Tibial nerve (tissue), 4 donors: ENCODE measurements around the gene CCDC88A. TPM values are rescaled to one million over a fixed set of nuclear protein-coding genes. Genes with fewer than 3 reads are reported as not detected.

Source experiments
- DNase-seq, 2 donors: peaks; one replicate each; pipeline ENCODE4 v3.0.0-alpha.2; 2019; ENCODE audit warnings: low spot score in 2 of 2
- H3K27ac ChIP-seq, 4 donors: fragments of 200-600 bp; sonication (generic) in 3 of 4; one replicate each; pipeline ENCODE4 v1.5.1; 2017 to 2019; ENCODE audit warnings: mild to moderate bottlenecking in 1 of 4
- H3K27me3 ChIP-seq, 2 donors: fragments of 200-600 bp; sonication (generic) in 1 of 2; one replicate each; pipeline versions ENCODE4 v1.5.1 to v1.6.0; 2017 to 2019
- H3K36me3 ChIP-seq, 3 donors: fragments of 200-600 bp; sonication (generic); one replicate each; pipeline ENCODE4 v1.5.1; 2018 to 2019
- H3K4me1 ChIP-seq, 4 donors: fragments of 200-600 bp; sonication (generic) in 3 of 4; one replicate each; pipeline ENCODE4 v1.5.1; 2017 to 2019
- H3K4me3 ChIP-seq, 4 donors: fragments of 200-600 bp; sonication (generic) in 3 of 4; one replicate each; pipeline ENCODE4 v1.5.1; 2017 to 2019; ENCODE audit warnings: mild to moderate bottlenecking in 1 of 4, moderate library complexity in 1 of 4
- H3K9me3 ChIP-seq, 4 donors: fragments of 200-600 bp; sonication (generic) in 3 of 4; one replicate each; pipeline ENCODE4 v1.5.1; 2017 to 2019
- EP300 ChIP-seq, 2 donors: sonication (generic); formaldehyde crosslinking; IDR thresholded peaks; one replicate each; pipeline ENCODE4 v1.6.1; 2017; ENCODE audit warnings: antibody characterized with exemption in 2 of 2, mild to moderate bottlenecking in 1 of 2
- POLR2A ChIP-seq, 2 donors: fragments of 450-650 bp; IDR thresholded peaks; one replicate each; pipeline ENCODE4 v1.6.1; 2017; ENCODE audit warnings: antibody characterized with exemption in 2 of 2, mild to moderate bottlenecking in 2 of 2, moderate library complexity in 2 of 2
- WGBS, 2 donors: methylation state at CpG; one replicate each; pipeline ENCODE4 v1.1.5; 2018; 5-methylcytosine and 5-hydroxymethylcytosine counted together
- total RNA-seq, 4 donors: library from RNA; depleted of rRNA; stranded (reverse); fragments of >200 nt; gene quantifications; one replicate each; pipeline ENCODE4 v1.1.0, GENCODE V29; 2016
- TF ChIP-seq, protein P1 (sequence below), 5 experiments: fragments of 200-600 bp in 3 of 5; fragments of 450-650 bp in 2 of 5; sonication (generic) in 3 of 5; IDR thresholded peaks; one replicate each; pipeline ENCODE4 v1.5.1; 2016 to 2019; ENCODE audit warnings: antibody characterized with exemption in 5 of 5, mild to moderate bottlenecking in 3 of 5, moderate library complexity in 2 of 5

CCDC88A gene, protein sequence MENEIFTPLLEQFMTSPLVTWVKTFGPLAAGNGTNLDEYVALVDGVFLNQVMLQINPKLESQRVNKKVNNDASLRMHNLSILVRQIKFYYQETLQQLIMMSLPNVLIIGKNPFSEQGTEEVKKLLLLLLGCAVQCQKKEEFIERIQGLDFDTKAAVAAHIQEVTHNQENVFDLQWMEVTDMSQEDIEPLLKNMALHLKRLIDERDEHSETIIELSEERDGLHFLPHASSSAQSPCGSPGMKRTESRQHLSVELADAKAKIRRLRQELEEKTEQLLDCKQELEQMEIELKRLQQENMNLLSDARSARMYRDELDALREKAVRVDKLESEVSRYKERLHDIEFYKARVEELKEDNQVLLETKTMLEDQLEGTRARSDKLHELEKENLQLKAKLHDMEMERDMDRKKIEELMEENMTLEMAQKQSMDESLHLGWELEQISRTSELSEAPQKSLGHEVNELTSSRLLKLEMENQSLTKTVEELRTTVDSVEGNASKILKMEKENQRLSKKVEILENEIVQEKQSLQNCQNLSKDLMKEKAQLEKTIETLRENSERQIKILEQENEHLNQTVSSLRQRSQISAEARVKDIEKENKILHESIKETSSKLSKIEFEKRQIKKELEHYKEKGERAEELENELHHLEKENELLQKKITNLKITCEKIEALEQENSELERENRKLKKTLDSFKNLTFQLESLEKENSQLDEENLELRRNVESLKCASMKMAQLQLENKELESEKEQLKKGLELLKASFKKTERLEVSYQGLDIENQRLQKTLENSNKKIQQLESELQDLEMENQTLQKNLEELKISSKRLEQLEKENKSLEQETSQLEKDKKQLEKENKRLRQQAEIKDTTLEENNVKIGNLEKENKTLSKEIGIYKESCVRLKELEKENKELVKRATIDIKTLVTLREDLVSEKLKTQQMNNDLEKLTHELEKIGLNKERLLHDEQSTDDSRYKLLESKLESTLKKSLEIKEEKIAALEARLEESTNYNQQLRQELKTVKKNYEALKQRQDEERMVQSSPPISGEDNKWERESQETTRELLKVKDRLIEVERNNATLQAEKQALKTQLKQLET (N-terminal part only)
- 10 to 100 TPM; 41.0 to 64.7 (median 57.5) TPM for total RNA-seq

DNA sequence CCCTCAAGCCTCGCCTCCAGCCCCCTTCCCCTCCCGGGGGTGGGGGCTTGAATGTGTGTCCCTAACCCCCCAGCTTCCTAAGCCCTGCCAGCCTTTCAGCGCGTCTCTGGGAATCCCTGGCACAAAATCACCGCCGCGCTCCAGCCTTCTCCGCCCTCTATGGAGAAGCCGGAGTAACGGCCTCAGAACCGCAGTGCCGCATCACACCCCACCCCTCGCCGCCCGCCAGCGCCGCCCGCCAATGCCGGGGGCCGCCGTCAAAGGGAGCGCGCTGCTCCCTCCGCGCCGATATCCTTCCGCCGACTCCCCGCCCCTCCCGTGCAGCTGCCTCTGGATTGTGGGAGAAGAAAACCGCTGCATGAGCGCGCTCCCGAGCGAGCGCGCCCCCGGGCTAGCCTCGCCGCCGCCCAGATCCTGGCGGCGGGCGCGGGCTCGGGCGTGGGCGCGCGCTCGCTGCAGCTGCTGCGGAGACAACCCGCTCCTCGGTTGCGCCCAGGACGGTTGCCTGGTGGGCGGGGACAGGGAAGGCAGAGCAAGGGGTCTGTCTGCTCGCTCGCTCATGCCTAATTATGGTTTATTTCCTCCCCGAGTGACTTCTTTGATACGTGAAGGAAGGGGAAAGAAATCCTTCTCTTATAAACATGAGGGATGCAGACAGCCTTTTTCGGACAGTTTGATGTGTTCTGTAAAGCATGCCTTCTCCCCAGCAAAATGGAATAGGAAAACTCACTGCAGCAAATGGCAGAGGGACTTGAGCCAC is at the start of gene CCDC88A:
TSS of gene CCDC88A (minus strand) at position 178 of the 760 bp plus-strand sequence. CDS start 777 bp downstream, outside the sequence.
- Histone ChIP-seq H3K36me3 (no peaks in the 10 kb centered on the region), H3K4me3 (peak within 1 kb of the TSS; percentile 64 to 98 (median 80)), H3K27me3 (no peaks in the 10 kb centered on the region), H3K9me3 (no peaks in the 10 kb centered on the region), H3K27ac (peak within 1 kb of the TSS; percentile 67 to 94 (median 90)), H3K4me1 (peaks cover 0 to 34% (median 2%) of the 10 kb centered on the region in 4 donors)
- TF ChIP-seq, protein P1, sequence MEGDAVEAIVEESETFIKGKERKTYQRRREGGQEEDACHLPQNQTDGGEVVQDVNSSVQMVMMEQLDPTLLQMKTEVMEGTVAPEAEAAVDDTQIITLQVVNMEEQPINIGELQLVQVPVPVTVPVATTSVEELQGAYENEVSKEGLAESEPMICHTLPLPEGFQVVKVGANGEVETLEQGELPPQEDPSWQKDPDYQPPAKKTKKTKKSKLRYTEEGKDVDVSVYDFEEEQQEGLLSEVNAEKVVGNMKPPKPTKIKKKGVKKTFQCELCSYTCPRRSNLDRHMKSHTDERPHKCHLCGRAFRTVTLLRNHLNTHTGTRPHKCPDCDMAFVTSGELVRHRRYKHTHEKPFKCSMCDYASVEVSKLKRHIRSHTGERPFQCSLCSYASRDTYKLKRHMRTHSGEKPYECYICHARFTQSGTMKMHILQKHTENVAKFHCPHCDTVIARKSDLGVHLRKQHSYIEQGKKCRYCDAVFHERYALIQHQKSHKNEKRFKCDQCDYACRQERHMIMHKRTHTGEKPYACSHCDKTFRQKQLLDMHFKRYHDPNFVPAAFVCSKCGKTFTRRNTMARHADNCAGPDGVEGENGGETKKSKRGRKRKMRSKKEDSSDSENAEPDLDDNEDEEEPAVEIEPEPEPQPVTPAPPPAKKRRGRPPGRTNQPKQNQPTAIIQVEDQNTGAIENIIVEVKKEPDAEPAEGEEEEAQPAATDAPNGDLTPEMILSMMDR (IDR thresholded peaks at IDR 0.05): peak in 4 of 5 experiments; percentile 22 to 64 (median 42)
- TF ChIP-seq EP300 (IDR thresholded peaks at IDR 0.05) (peak; percentile 40 to 97), POLR2A (IDR thresholded peaks at IDR 0.05) (peak; percentile 59 to 78)
- 1 to 2% methylated on average over 37 to 58 of the region's 62 CpGs for WGBS, 2 donors
- DNase-seq: peak; percentile 89 to 90

DNA sequence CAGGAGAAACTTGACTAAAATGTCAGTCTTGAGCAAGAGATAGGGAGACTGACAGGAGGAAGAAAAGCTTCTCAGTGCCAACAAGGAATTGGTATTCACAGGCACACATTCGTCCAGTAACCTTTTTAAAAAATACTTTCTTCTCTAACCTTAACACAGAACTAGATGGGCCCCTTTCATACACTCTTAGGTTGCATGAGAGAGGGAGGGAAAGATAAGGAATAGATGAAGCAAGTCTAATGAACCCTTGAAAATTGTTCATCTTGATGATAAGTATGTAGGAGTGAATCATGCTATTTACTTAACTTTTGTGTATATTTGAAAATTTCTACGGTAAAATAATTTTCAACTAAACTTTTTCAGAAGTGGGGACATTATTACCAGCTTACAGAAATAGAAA is 42.0 kb upstream of the CCDC88A start:
- WGBS, 2 donors: 80 to 81% methylated on average over 2 of the region's 2 CpGs
- Histone ChIP-seq H3K36me3 (no peaks in the 10 kb centered on the region), H3K9me3 (peaks cover 0 to 10% (median 0%) of the 10 kb centered on the region in 4 donors), H3K27ac (no peak overlapping the region), H3K4me3 (no peak overlapping the region), H3K27me3 (no peaks in the 10 kb centered on the region), H3K4me1 (no peaks in the 10 kb centered on the region)
- TF ChIP-seq, protein P1 (IDR thresholded peaks at IDR 0.05): no peak
- TF ChIP-seq POLR2A (IDR thresholded peaks at IDR 0.05): no peak
- TF ChIP-seq EP300 (IDR thresholded peaks at IDR 0.05): no peak
- DNase-seq: no peak

DNA sequence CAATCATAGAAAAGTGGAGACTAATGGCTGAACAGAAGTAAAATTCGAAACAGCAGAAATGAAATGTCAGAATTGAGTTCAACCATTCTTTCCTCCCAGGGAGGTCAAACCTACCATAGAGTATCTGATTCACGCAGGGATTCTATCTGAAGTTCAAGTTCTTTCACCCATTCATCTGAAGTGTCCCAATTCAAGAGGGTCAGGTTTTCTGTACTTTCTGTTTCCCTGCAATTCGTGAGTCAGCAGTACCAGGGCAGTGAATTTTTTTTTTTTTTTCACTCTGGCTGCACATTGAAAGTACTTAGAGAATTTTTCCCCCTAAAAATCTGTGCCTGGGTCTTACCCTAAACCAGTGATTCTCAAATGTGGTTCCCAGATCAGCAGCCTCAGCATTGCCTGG is 40.9 kb upstream of the CCDC88A start:
- Histone ChIP-seq H3K9me3 (peaks cover 0 to 8% (median 0%) of the 10 kb centered on the region in 4 donors), H3K36me3 (no peaks in the 10 kb centered on the region), H3K4me3 (no peak overlapping the region), H3K4me1 (no peaks in the 10 kb centered on the region), H3K27ac (no peak overlapping the region), H3K27me3 (no peaks in the 10 kb centered on the region)
- WGBS, 2 donors: 53 to 55% methylated on average over 3 of the region's 3 CpGs
- DNase-seq: no peak
- TF ChIP-seq, protein P1 (IDR thresholded peaks at IDR 0.05): no peak
- TF ChIP-seq POLR2A (IDR thresholded peaks at IDR 0.05) (no peak), EP300 (IDR thresholded peaks at IDR 0.05) (no peak)

DNA sequence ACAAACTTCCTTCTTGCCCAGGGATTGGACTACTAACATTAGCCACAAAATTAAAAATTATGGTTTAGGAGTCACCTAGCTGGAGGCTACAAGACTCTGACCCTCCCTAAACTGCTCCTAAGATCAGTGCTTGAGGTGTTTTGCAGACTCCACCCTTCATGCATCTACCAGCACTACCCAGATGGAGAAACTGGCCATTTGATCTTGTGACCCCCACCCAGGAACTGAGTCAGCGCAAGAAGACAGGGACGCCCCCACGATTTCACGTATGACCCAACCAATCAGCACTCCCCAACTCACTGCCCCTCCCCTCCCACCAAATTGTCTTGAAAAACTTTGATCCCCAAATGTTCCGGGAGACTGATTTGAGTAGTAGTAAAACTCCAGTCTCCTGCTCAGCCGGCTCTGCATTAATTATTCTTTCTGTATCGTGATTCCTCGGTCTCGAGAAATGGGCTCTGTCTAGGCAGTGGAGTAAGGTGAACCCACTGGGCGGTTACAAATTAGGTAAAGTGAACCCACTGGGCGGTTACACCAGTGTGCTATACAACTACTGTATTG is 40.1 kb upstream of the CCDC88A start:
- no peak for DNase-seq
- no peaks in the 10 kb centered on the region for H3K4me1 ChIP-seq
- H3K36me3 ChIP-seq: no peaks in the 10 kb centered on the region
- TF ChIP-seq POLR2A (IDR thresholded peaks at IDR 0.05) (no peak), EP300 (IDR thresholded peaks at IDR 0.05) (no peak)
- TF ChIP-seq, protein P1 (IDR thresholded peaks at IDR 0.05): no peak
- no peak overlapping the region for H3K27ac ChIP-seq
- peaks cover 0 to 8% (median 0%) of the 10 kb centered on the region in 4 donors for H3K9me3 ChIP-seq
- H3K4me3 ChIP-seq: no peak overlapping the region
- 86 to 91% methylated on average over 11 of the region's 11 CpGs for WGBS, 2 donors
- H3K27me3 ChIP-seq: no peaks in the 10 kb centered on the region
